Tibial artery (tissue), 4 donors: ENCODE results near the gene ID2.

Experiments used
- DNase-seq, 2 donors: peaks; one replicate each; pipeline ENCODE4 v3.0.0-alpha.2; 2019
- H3K27ac ChIP-seq, 2 donors: fragments of 200-600 bp; sonication (generic) in 1 of 2; 1 replicate in 1 of 2; 2 replicates in 1 of 2; pipeline ENCODE4 v1.5.1; 2018 to 2019; ENCODE audit warnings: mild to moderate bottlenecking in 1 of 2
- H3K27me3 ChIP-seq, 2 donors: fragments of 200-600 bp; sonication (generic) in 1 of 2; one replicate each; pipeline versions ENCODE4 v1.5.1 to v1.6.0; 2016 to 2019
- H3K36me3 ChIP-seq, 3 donors: fragments of 200-600 bp; sonication (generic) in 2 of 3; one replicate each; pipeline ENCODE4 v1.5.1; 2016 to 2019; ENCODE audit warnings: mild to moderate bottlenecking in 2 of 3
- H3K4me1 ChIP-seq, 4 donors: fragments of 200-600 bp; sonication (generic) in 2 of 4; 1 replicate in 3 of 4; 2 replicates in 1 of 4; pipeline ENCODE4 v1.5.1; 2016 to 2019
- H3K4me3 ChIP-seq, 2 donors: fragments of 200-600 bp; sonication (generic) in 1 of 2; 1 replicate in 1 of 2; 2 replicates in 1 of 2; pipeline ENCODE4 v1.5.1; 2018 to 2019; ENCODE audit warnings: mild to moderate bottlenecking in 2 of 2
- H3K9me3 ChIP-seq, 3 donors: fragments of 200-600 bp; sonication (generic) in 1 of 3; one replicate each; pipeline ENCODE4 v1.5.1; 2016 to 2019
- intact Hi-C: fragments of 100-400 bp; cut with DNase I; formaldehyde crosslinking; loops from one replicate; pipeline ENCODE4 v1.15.0; 2023; ENCODE audit warnings: low total_unique reads
- TF ChIP-seq, protein P1 (sequence below), 2 experiments: fragments of 200-600 bp in 1 of 2; fragments of 450-650 bp in 1 of 2; IDR thresholded peaks; one replicate each; pipeline ENCODE4 v1.5.1; 2017 to 2019; ENCODE audit warnings: antibody characterized with exemption in 2 of 2, mild to moderate bottlenecking in 1 of 2, moderate library complexity in 1 of 2

Gene ID2

GRCh38 chr2:8684878-8685696, 3.2 kb downstream of the ID2 start:
- Histone ChIP-seq H3K4me3 (peak overlapping the region; percentile 68 to 72), H3K9me3 (no peaks in the 10 kb centered on the region), H3K4me1 (peaks cover 0 to 10% (median 4%) of the 10 kb centered on the region in 4 donors), H3K36me3 (no peaks in the 10 kb centered on the region), H3K27me3 (no peaks in the 10 kb centered on the region), H3K27ac (peak overlapping the region; percentile 86 to 91)
- intact Hi-C loops = loop anchor here (5.0 to 10.0 kb wide), 3 partner anchors 470 to 683 kb away; no protein-coding TSS in a partner anchor
- TF ChIP-seq, protein P1, sequence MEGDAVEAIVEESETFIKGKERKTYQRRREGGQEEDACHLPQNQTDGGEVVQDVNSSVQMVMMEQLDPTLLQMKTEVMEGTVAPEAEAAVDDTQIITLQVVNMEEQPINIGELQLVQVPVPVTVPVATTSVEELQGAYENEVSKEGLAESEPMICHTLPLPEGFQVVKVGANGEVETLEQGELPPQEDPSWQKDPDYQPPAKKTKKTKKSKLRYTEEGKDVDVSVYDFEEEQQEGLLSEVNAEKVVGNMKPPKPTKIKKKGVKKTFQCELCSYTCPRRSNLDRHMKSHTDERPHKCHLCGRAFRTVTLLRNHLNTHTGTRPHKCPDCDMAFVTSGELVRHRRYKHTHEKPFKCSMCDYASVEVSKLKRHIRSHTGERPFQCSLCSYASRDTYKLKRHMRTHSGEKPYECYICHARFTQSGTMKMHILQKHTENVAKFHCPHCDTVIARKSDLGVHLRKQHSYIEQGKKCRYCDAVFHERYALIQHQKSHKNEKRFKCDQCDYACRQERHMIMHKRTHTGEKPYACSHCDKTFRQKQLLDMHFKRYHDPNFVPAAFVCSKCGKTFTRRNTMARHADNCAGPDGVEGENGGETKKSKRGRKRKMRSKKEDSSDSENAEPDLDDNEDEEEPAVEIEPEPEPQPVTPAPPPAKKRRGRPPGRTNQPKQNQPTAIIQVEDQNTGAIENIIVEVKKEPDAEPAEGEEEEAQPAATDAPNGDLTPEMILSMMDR (IDR thresholded peaks at IDR 0.05) = no peak
- DNase-seq = peak; percentile 64 to 89

DNA sequence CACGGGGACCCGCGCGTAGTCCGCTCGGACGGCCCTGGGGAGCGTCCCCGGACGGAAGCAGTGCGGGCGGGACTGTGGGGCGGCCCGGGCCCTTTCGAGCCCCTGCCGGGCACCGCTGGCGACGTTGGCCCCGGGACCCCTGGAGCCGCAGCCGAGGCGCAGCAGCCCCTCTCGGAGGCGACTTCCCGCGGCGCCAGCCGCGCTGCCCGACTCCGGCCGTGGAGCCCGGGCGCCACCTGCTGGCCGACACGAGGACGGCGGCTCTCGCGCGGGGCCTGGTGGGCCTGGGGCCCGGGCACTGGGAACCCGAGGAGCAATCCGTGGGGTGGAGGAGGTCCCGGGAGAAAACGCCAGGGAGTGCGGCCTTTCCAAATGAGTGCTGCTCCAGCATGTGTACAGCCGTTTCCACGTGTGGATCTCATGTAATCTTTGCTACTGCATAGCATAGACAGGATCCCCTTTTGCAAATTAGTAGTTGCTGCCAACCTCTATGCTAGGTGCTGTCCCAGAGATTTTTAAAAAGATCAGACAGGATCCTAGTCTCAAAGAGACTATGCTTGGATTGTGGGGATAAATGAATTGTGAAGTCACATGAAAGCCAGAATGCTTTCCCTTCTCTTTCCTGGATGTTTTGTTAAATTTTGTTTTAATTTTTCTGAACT, 4.0 kb downstream of the ID2 start:
- Histone ChIP-seq H3K27me3 (no peaks in the 10 kb centered on the region), H3K9me3 (no peaks in the 10 kb centered on the region), H3K36me3 (no peaks in the 10 kb centered on the region), H3K4me1 (peaks cover 0 to 8% (median 1%) of the 10 kb centered on the region in 4 donors), H3K27ac (peak overlapping the region; percentile 86 to 91), H3K4me3 (peak overlapping the region; percentile 68 to 72)
- TF ChIP-seq, protein P1 (IDR thresholded peaks at IDR 0.05) = peak; percentile 96 to 98
- intact Hi-C loops = loop anchor here (2.0 to 10.0 kb wide), 3 partner anchors 471 to 1259 kb away; no protein-coding TSS in a partner anchor
- peak; percentile 54 to 88 for DNase-seq

DNA sequence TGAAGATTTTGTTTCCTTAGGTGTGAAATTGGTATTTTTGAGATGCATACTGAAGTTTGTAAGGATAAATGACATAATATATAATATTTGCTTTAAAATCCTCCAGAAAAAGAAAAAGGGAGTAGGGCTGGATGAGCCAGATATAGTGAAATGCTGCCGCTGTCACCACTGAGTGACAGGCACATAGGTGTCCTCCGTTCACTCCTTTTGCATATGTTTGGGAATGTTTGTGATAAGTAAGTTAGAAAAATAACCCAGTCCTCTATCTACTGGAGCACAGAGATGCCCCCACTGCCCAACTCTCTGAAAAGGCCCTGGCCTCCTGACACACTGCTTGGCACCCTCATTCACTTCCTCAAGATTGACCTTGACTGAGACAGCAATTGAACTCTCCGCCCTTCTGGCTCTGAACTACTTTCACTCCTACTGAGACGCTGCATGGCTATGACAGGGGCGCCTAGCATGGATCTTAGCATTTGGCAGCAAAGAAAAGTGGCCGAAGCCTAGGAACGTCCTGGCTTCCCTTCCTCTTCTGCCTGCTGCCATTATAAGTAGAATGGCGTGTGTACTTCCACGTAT, 10.1 kb downstream of the ID2 start:
- no peak for DNase-seq
- Histone ChIP-seq H3K9me3 (no peaks in the 10 kb centered on the region), H3K4me1 (peaks cover 0 to 13% (median 4%) of the 10 kb centered on the region in 4 donors), H3K27me3 (no peaks in the 10 kb centered on the region), H3K36me3 (no peaks in the 10 kb centered on the region), H3K27ac (no peak overlapping the region), H3K4me3 (no peak overlapping the region)
- intact Hi-C loops = no loop called here
- TF ChIP-seq, protein P1 (IDR thresholded peaks at IDR 0.05) = no peak

DNA sequence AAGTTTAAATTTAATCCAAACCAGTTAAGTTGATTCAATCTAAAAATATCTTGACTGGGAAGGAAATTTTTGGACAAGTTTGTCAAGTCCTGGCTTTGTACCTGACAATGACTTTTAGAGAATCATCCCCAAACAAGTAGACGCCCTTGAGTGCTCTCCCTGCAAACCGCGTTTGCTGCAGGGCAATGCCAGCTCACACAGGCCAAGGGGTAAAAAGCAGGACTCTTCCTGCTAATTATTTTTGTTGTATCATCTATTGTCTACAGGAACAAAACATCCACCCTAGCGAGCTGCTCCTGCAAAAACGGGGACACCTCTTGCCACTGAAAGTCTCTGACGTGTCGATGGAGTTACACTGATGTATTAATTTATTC, 10.9 kb downstream of the ID2 start:
- TF ChIP-seq, protein P1 (IDR thresholded peaks at IDR 0.05) = no peak
- DNase-seq = no peak
- H3K27me3 ChIP-seq = no peaks in the 10 kb centered on the region
- H3K4me1 ChIP-seq = peaks cover 0 to 13% (median 4%) of the 10 kb centered on the region in 4 donors
- H3K9me3 ChIP-seq = peaks cover 0 to 3% (median 0%) of the 10 kb centered on the region in 3 donors
- H3K4me3 ChIP-seq = no peak overlapping the region
- no peak overlapping the region for H3K27ac ChIP-seq
- intact Hi-C loops = no loop called here
- no peaks in the 10 kb centered on the region for H3K36me3 ChIP-seq

- H3K4me1 ChIP-seq = peaks cover 0 to 13% (median 4%) of the 10 kb centered on the region in 4 donors
- no peaks in the 10 kb centered on the region for H3K36me3 ChIP-seq
- intact Hi-C loops = no loop called here
- DNase-seq = no peak
- H3K27ac ChIP-seq = no peak overlapping the region
- H3K9me3 ChIP-seq = peaks cover 0 to 4% (median 0%) of the 10 kb centered on the region in 3 donors
- peak overlapping the region in 1 of 2 donors; percentile 22 for H3K4me3 ChIP-seq
- no peaks in the 10 kb centered on the region for H3K27me3 ChIP-seq
- TF ChIP-seq, protein P1 (IDR thresholded peaks at IDR 0.05) = peak in 1 of 2 experiments; percentile 57
Measured at GRCh38 chr2:8693157-8693821, 11.4 kb downstream of the ID2 start.
